GM12801 (cell line): ENCODE results near the gene TOB1.

Experiments used
- CTCF ChIP-seq: IDR thresholded peaks from one replicate; pipeline ENCODE4 v1.5.1; 2011; ENCODE audit warnings: control low read depth; ENCODE audit not compliant: insufficient read length; ENCODE audit errors: extremely low read depth

TOB1 gene

GRCh38 chr17:50845240-50846147 is 20.7 kb downstream of the TOB1 start:
- TF ChIP-seq CTCF, result no peak

- TF ChIP-seq CTCF, result no peak
These were observed 21.9 kb downstream of the TOB1 start for GRCh38 chr17:50844117-50844700.

- no peak for TF ChIP-seq CTCF
These were observed 22.8 kb downstream of the TOB1 start for GRCh38 chr17:50843150-50843905.

GRCh38 chr17:50842506-50843149 is 23.5 kb downstream of the TOB1 start:
- TF ChIP-seq CTCF, result no peak

- no peak for TF ChIP-seq CTCF
These were observed 24.2 kb downstream of the TOB1 start for GRCh38 chr17:50841949-50842354.

GRCh38 chr17:50841277-50841948 is 24.7 kb downstream of the TOB1 start:
- TF ChIP-seq CTCF, result no peak
